ENCODE data around the gene HTT-AS. TPM values are rescaled to one million over a fixed set of nuclear protein-coding genes. Genes with fewer than 3 reads are reported as not detected.

Gene HTT-AS
- total and polyA plus RNA-seq, 8 donors, result not detected

GRCh38 chr4:3073158-3074077 lies 920 bp downstream of the HTT-AS start:
- ATAC-seq (peak; percentile 1 to 3 (median 2)), DNase-seq (peak in 2 of 6 donors; percentile 67 to 80), FAIRE-seq (no peak)
- no peaks in the 10 kb centered on the region for H3K36me3 ChIP-seq
- H3K9me3 ChIP-seq, result no peaks in the 10 kb centered on the region
- H3K4me1 ChIP-seq, result peaks cover 6 to 13% (median 7%) of the 10 kb centered on the region in 3 donors
- intact Hi-C loops (cut with DNase I), result no loop called here
- H3K4me3 ChIP-seq, result peak overlapping the region; percentile 52 to 78 (median 64)
- H3K27me3 ChIP-seq, result no peaks in the 10 kb centered on the region
- WGBS, 2 donors, result 9 to 15% methylated on average over 25 to 54 of the region's 54 CpGs
- peak overlapping the region in 3 of 4 donors; percentile 52 to 66 (median 60) for H3K27ac ChIP-seq
- TF ChIP-seq CTCF (IDR thresholded peaks at IDR 0.05), result no peak

GRCh38 chr4:3071811-3072210 lies 2.5 kb downstream of the HTT-AS start:
- Histone ChIP-seq H3K27ac (no peak overlapping the region), H3K4me1 (peaks cover 6 to 12% (median 7%) of the 10 kb centered on the region in 3 donors), H3K27me3 (no peaks in the 10 kb centered on the region), H3K36me3 (no peaks in the 10 kb centered on the region), H3K9me3 (no peaks in the 10 kb centered on the region), H3K4me3 (no peak overlapping the region)
- ATAC-seq (no peak), DNase-seq (no peak), FAIRE-seq (no peak)
- WGBS, 2 donors, result 78 to 89% methylated on average over 7 of the region's 7 CpGs
- TF ChIP-seq CTCF (IDR thresholded peaks at IDR 0.05), result no peak
- intact Hi-C loops (cut with DNase I), result no loop called here

GRCh38 chr4:3070709-3071500 lies 3.4 kb downstream of the HTT-AS start:
- FAIRE-seq (no peak), DNase-seq (no peak), ATAC-seq (no peak)
- H3K27ac ChIP-seq, result no peak overlapping the region
- no peak overlapping the region for H3K4me3 ChIP-seq
- no peaks in the 10 kb centered on the region for H3K27me3 ChIP-seq
- H3K9me3 ChIP-seq, result no peaks in the 10 kb centered on the region
- intact Hi-C loops (cut with DNase I), result no loop called here
- 63 to 65% methylated on average over 3 of the region's 3 CpGs for WGBS, 2 donors
- TF ChIP-seq CTCF (IDR thresholded peaks at IDR 0.05), result no peak
- no peaks in the 10 kb centered on the region for H3K36me3 ChIP-seq
- H3K4me1 ChIP-seq, result peaks cover 3 to 4% (median 3%) of the 10 kb centered on the region in 3 donors

- intact Hi-C loops (cut with DNase I), result no loop called here
- ATAC-seq (no peak), DNase-seq (no peak), FAIRE-seq (no peak)
- Histone ChIP-seq H3K36me3 (no peaks in the 10 kb centered on the region), H3K4me1 (no peaks in the 10 kb centered on the region), H3K27ac (no peak overlapping the region), H3K4me3 (no peak overlapping the region), H3K27me3 (no peaks in the 10 kb centered on the region), H3K9me3 (no peaks in the 10 kb centered on the region)
- TF ChIP-seq CTCF (IDR thresholded peaks at IDR 0.05), result no peak
- 69 to 72% methylated on average over 14 to 16 of the region's 16 CpGs for WGBS, 2 donors
Measured at GRCh38 chr4:3069661-3070199, 4.6 kb downstream of the HTT-AS start.
